IMR-90 (cell line): ENCODE data around the gene PPP1CA. TPM values are rescaled to one million over a fixed set of nuclear protein-coding genes. Genes with fewer than 3 reads are reported as not detected.

ENCODE experiments used
- ATAC-seq: fragments of 200-7000 bp; cut with Tn5 transposase; 2 replicates; pipeline ENCODE4 v1.9.1; 2020; ENCODE audit warnings: low read depth, mild to moderate bottlenecking, moderate library complexity
- BruUV-seq: library from RNA; stranded (reverse); fragments of 400-500 nt; replicated peaks from 2 replicates; lab custom pipeline; 2021; lab: Mats Ljungman, UMichigan
- CTCF ChIA-PET: fragments of 300-600 bp; formaldehyde crosslinking; extraction: SDS; loops from one replicate; lab custom pipeline; 2021; ENCODE audit warnings: antibody characterized with exemption; lab: Yijun Ruan, JAX
- POLR2A ChIA-PET: fragments of 300-600 bp; sonication (Branson Sonifier 250); formaldehyde crosslinking; loops from one replicate; lab custom pipeline; 2022; ENCODE audit warnings: antibody characterized with exemption; ENCODE audit not compliant: unreplicated experiment; lab: Charles Lee
- DNase-seq: peaks from one replicate; pipeline ENCODE4 v3.0.0; 2013
- H2AFZ ChIP-seq: replicated peaks from 2 replicates; pipeline ENCODE3; 2013; ENCODE audit warnings: low read length, mild to moderate bottlenecking; ENCODE audit not compliant: poor library complexity
- H2AK5ac ChIP-seq: 2 replicates; pipeline ENCODE4 v1.6.1; 2013; ENCODE audit warnings: low read depth, low read length, inconsistent platforms
- H2AK9ac ChIP-seq: replicated peaks from 2 replicates; pipeline ENCODE3; 2013; ENCODE audit warnings: mild to moderate bottlenecking, low read depth, low read length, moderate library complexity; ENCODE audit not compliant: poor library complexity
- H2BK120ac ChIP-seq: 2 replicates; pipeline ENCODE4 v1.6.1; 2013; ENCODE audit warnings: low read depth, low read length, inconsistent platforms
- H2BK15ac ChIP-seq: 3 replicates; pipeline ENCODE4 v1.6.1; 2013; ENCODE audit warnings: low read depth, low read length, inconsistent platforms
- H2BK20ac ChIP-seq: 2 replicates; pipeline ENCODE4 v1.6.1; 2013; ENCODE audit warnings: low read depth, mild to moderate bottlenecking, inconsistent platforms, low read length, moderate library complexity
- H2BK5ac ChIP-seq: 2 replicates; pipeline ENCODE4 v1.6.1; 2013; ENCODE audit warnings: mild to moderate bottlenecking, low read depth, low read length, inconsistent platforms; ENCODE audit not compliant: poor library complexity, severe bottlenecking
- H3K14ac ChIP-seq: replicated peaks from 2 replicates; pipeline ENCODE4 v1.6.1; 2013; ENCODE audit warnings: low read depth, low read length, inconsistent platforms
- H3K18ac ChIP-seq: 2 replicates; pipeline ENCODE4 v1.6.1; 2013; ENCODE audit warnings: low read depth, low read length, control low read depth
- H3K23ac ChIP-seq: 2 replicates; pipeline ENCODE4 v1.6.1; 2013; ENCODE audit warnings: low read depth, low read length, inconsistent platforms
- H3K27ac ChIP-seq: 2 replicates; pipeline ENCODE4 v1.5.1; 2013; ENCODE audit warnings: mild to moderate bottlenecking, control low read depth, low read length; ENCODE audit not compliant: insufficient read depth
- H3K27me3 ChIP-seq: 2 replicates; pipeline ENCODE4 v1.6.1; 2013; ENCODE audit warnings: low read length; ENCODE audit not compliant: control insufficient read depth, insufficient read depth
- H3K36me3 ChIP-seq: 2 replicates; pipeline ENCODE4 v1.6.1; 2013; ENCODE audit warnings: low read length, mixed read lengths; ENCODE audit not compliant: control insufficient read depth, insufficient read depth
- H3K4ac ChIP-seq: 2 replicates; pipeline ENCODE4 v1.6.1; 2013; ENCODE audit warnings: low read depth, low read length, inconsistent platforms
- H3K4me1 ChIP-seq: 2 replicates; pipeline ENCODE4 v1.6.1; 2013; ENCODE audit warnings: low read length, mixed read lengths; ENCODE audit not compliant: control insufficient read depth, insufficient read depth
- H3K4me2 ChIP-seq: 2 replicates; pipeline ENCODE4 v1.6.1; 2013; ENCODE audit warnings: low read depth, mild to moderate bottlenecking, control low read depth, low read length, moderate library complexity
- H3K4me3 ChIP-seq: 2 replicates; pipeline ENCODE4 v1.5.1; 2013; ENCODE audit warnings: low read depth, mild to moderate bottlenecking, control low read depth, low read length, moderate library complexity; ENCODE audit not compliant: insufficient read depth
- H3K56ac ChIP-seq: 2 replicates; pipeline ENCODE4 v1.6.1; 2013; ENCODE audit warnings: low read length, inconsistent platforms; ENCODE audit not compliant: insufficient read depth; ENCODE audit errors: extremely low read depth
- H3K79me1 ChIP-seq, 2 experiments: 2 replicates each; pipeline ENCODE4 v1.6.1; 2013; ENCODE audit warnings: low read length in 2 of 2, inconsistent platforms in 1 of 2, low read depth in 1 of 2
- H3K9ac ChIP-seq: 2 replicates; pipeline ENCODE4 v1.6.1; 2013; ENCODE audit warnings: low read depth, low read length, control low read depth
- H3K9me1 ChIP-seq: 2 replicates; pipeline ENCODE4 v1.6.1; 2013; ENCODE audit warnings: low read length, inconsistent platforms; ENCODE audit not compliant: insufficient read depth
- H3K9me3 ChIP-seq: 2 replicates; pipeline ENCODE4 v1.6.1; 2013; ENCODE audit warnings: low read length; ENCODE audit not compliant: control insufficient read depth, insufficient read depth
- H4K20me1 ChIP-seq: 2 replicates; pipeline ENCODE4 v1.6.1; 2013; ENCODE audit warnings: low read length, inconsistent platforms; ENCODE audit not compliant: insufficient read depth
- H4K5ac ChIP-seq: 2 replicates; pipeline ENCODE4 v1.6.1; 2013; ENCODE audit warnings: mild to moderate bottlenecking, low read depth, low read length, control low read depth
- H4K8ac ChIP-seq, 2 experiments: 2 replicates each; pipeline ENCODE4 v1.6.1; 2013; ENCODE audit warnings: low read depth in 2 of 2, low read length in 2 of 2, control low read depth in 1 of 2, inconsistent platforms in 1 of 2
- H4K91ac ChIP-seq: 2 replicates; pipeline ENCODE4 v1.6.1; 2013; ENCODE audit warnings: low read depth, low read length, inconsistent platforms; ENCODE audit not compliant: insufficient read depth
- BHLHE40 ChIP-seq: fragments of 150-350 bp; IDR thresholded peaks from 2 replicates; pipeline ENCODE4 v1.6.1; 2016; ENCODE audit warnings: mild to moderate bottlenecking, low read depth, low read length
- CEBPB ChIP-seq: IDR thresholded peaks from 2 replicates; pipeline ENCODE4 v1.6.1; 2012; ENCODE audit warnings: low read depth, low read length, improper control_type of control experiment
- CHD1 ChIP-seq: IDR thresholded peaks from 2 replicates; pipeline ENCODE4 v1.6.1; 2012; ENCODE audit warnings: low read depth, low read length, improper control_type of control experiment
- FOS ChIP-seq: fragments of 150-350 bp; IDR thresholded peaks from 2 replicates; pipeline ENCODE4 v1.6.1; 2016; ENCODE audit warnings: low read depth, low read length
- MAFK ChIP-seq: IDR thresholded peaks from 2 replicates; pipeline ENCODE4 v1.6.1; 2012; ENCODE audit warnings: low read depth, low read length, improper control_type of control experiment
- MAZ ChIP-seq: IDR thresholded peaks from 2 replicates; pipeline ENCODE4 v1.6.1; 2012; ENCODE audit warnings: low read depth, mild to moderate bottlenecking, low read length, improper control_type of control experiment, moderate library complexity, borderline replicate concordance
- MXI1 ChIP-seq: IDR thresholded peaks from 2 replicates; pipeline ENCODE4 v1.6.1; 2012; ENCODE audit warnings: low read depth, mild to moderate bottlenecking, low read length, moderate library complexity, borderline replicate concordance
- NFE2L2 ChIP-seq: fragments of 150-350 bp; IDR thresholded peaks from 2 replicates; pipeline ENCODE4 v1.6.1; 2016; ENCODE audit warnings: low read depth, mild to moderate bottlenecking, low read length
- POLR2A ChIP-seq: IDR thresholded peaks from 2 replicates; pipeline ENCODE4 v1.6.1; 2012; ENCODE audit warnings: mild to moderate bottlenecking, low read depth, low read length
- RAD21 ChIP-seq: IDR thresholded peaks from 2 replicates; pipeline ENCODE4 v1.6.1; 2012; ENCODE audit warnings: low read length, improper control_type of control experiment
- RCOR1 ChIP-seq: IDR thresholded peaks from 2 replicates; pipeline ENCODE4 v1.6.1; 2012; ENCODE audit warnings: mild to moderate bottlenecking, low read length, improper control_type of control experiment; ENCODE audit not compliant: insufficient replicate concordance
- RFX5 ChIP-seq: IDR thresholded peaks from 2 replicates; pipeline ENCODE4 v1.8.0; 2012; ENCODE audit warnings: low read depth, mild to moderate bottlenecking, low read length, moderate library complexity
- SMC3 ChIP-seq: fragments of 150-350 bp; IDR thresholded peaks from 2 replicates; pipeline ENCODE4 v1.6.1; 2016; ENCODE audit warnings: low read depth, mild to moderate bottlenecking, antibody characterized with exemption, low read length, moderate library complexity
- USF2 ChIP-seq: fragments of 150-350 bp; IDR thresholded peaks from 2 replicates; pipeline ENCODE4 v1.6.1; 2017; ENCODE audit warnings: mild to moderate bottlenecking, antibody characterized with exemption, low read length, low read depth
- WGBS, 2 experiments: methylation state at CpG; one replicate each; pipeline versions ENCODE4 v1.1.5 to v1.1.7; 2013; ENCODE audit warnings: missing lambda C conversion rate in 2 of 2; ENCODE audit not compliant: insufficient read length in 1 of 2; ENCODE audit errors: extremely low coverage in 2 of 2; 5-methylcytosine and 5-hydroxymethylcytosine counted together
- dilution Hi-C: fragments of 300-500 bp; cut with HindIII; formaldehyde crosslinking; loops from one replicate; pipeline ENCODE4 v1.14.3; 2018; ENCODE audit warnings: low sequenced_read_pairs; ENCODE audit not compliant: unreplicated experiment
- in situ Hi-C: fragments of 300-500 bp; cut with MboI; formaldehyde crosslinking; loops from 3 replicates; pipeline ENCODE4 v1.14.3; 2019; ENCODE audit warnings: low sequenced_read_pairs, inconsistent platforms, mixed read lengths
- intact Hi-C: fragments of 100-400 bp; cut with micrococcal nuclease; formaldehyde crosslinking; loops from 2 replicates; pipeline ENCODE4 v1.10.0; 2022
- polyA plus RNA-seq, 3 experiments: library from polyadenylated mRNA; depleted of rRNA; stranded (reverse); fragments of >200 nt; gene quantifications; 2 replicates each; pipeline ENCODE4 v1.2.3, GENCODE V29; 2012; ENCODE audit warnings: low replicate concordance in 1 of 3
- total RNA-seq: library from RNA; depleted of rRNA; stranded (reverse); fragments of >200 nt; gene quantifications from 2 replicates; pipeline ENCODE4 v1.2.3, GENCODE V29; 2012
- TF ChIP-seq, protein P1 (sequence below): fragments of 150-350 bp; IDR thresholded peaks from 2 replicates; pipeline ENCODE4 v1.6.1; 2016; ENCODE audit warnings: low read depth, mild to moderate bottlenecking, low read length, moderate library complexity, borderline replicate concordance

The PPP1CA gene
- total and polyA plus RNA-seq, 2 of the 4 experiments (the other 2 are of a cell fraction), result 228 to 313 TPM

GRCh38 chr11:67441098-67441563 is 39.5 kb upstream of the PPP1CA start:
- intact Hi-C loops, result no loop called here

More at GRCh38 chr11:67441098-67441563, 39.5 kb upstream of the PPP1CA start:
- WGBS, 2 experiments, result 96% methylated on average over 5 of the region's 21 CpGs; no CpG with 5 or more reads in 1 of the 2 experiments
- no peak for ATAC-seq
- Histone ChIP-seq H3K79me1 (peaks cover 8 to 26% of the 10 kb centered on the region in 2 experiments), H3K36me3 (peaks cover 40% of the 10 kb centered on the region; the same call in 1 of the 2 replicates), H3K56ac (no peak overlapping the region), H3K23ac (no peak overlapping the region), H3K4me1 (peaks cover 3% of the 10 kb centered on the region; the same call in 1 of the 2 replicates), H2AK5ac (no peak overlapping the region), H3K9me3 (no peaks in the 10 kb centered on the region), H4K8ac (no peak overlapping the region), H4K91ac (no peak overlapping the region), H2BK120ac (no peak overlapping the region), H3K27ac (no peak overlapping the region), H3K4me2 (no peak overlapping the region), H3K27me3 (no peaks in the 10 kb centered on the region), H3K4ac (no peak overlapping the region), H2BK20ac (no peak overlapping the region), H3K4me3 (no peak overlapping the region), H3K9me1 (peaks cover 8% of the 10 kb centered on the region; the same call in 1 of the 2 replicates), H2AK9ac (no peak overlapping the region), H3K18ac (no peak overlapping the region), H4K5ac (no peak overlapping the region), H3K14ac (no peak overlapping the region), H2AFZ (no peak overlapping the region), H2BK15ac (no peak overlapping the region), H2BK5ac (no peak overlapping the region), H3K9ac (no peak overlapping the region), H4K20me1 (peaks cover 8% of the 10 kb centered on the region)
- dilution Hi-C loops (no loop called here), in situ Hi-C loops (no loop called here)
- no peak for TF ChIP-seq POLR2A
- TF ChIP-seq, protein P1, sequence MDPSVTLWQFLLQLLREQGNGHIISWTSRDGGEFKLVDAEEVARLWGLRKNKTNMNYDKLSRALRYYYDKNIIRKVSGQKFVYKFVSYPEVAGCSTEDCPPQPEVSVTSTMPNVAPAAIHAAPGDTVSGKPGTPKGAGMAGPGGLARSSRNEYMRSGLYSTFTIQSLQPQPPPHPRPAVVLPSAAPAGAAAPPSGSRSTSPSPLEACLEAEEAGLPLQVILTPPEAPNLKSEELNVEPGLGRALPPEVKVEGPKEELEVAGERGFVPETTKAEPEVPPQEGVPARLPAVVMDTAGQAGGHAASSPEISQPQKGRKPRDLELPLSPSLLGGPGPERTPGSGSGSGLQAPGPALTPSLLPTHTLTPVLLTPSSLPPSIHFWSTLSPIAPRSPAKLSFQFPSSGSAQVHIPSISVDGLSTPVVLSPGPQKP, result no peak
- TF ChIP-seq MAFK, result no peak
- no peak for TF ChIP-seq RFX5
- no peak for TF ChIP-seq FOS
- TF ChIP-seq SMC3, result no peak
- TF ChIP-seq BHLHE40, result no peak
- no peak for TF ChIP-seq RAD21
- TF ChIP-seq NFE2L2, result no peak
- no peak for TF ChIP-seq MAZ
- no peak for TF ChIP-seq USF2
- no peak for TF ChIP-seq MXI1
- TF ChIP-seq RCOR1, result no peak
- TF ChIP-seq CHD1, result no peak
- TF ChIP-seq CEBPB, result no peak
- BruUV-seq, result no TSS peak
- POLR2A ChIA-PET, result interaction anchor here (0.5 kb wide), 1 partner anchor 11 kb away, joined by 3 read pairs; no protein-coding TSS in a partner anchor
- DNase-seq, result no peak
- CTCF ChIA-PET, result no interaction called here
